Activated naive CD4-positive, alpha-beta T cell treated with anti-CD3 and anti-CD28 coated beads, Interleukin-2, amount 10 ng/mL, durations not matched to agents 7 days and 5 days (primary cell): Measurements from ENCODE around the gene ASB2.

Experiments
- CTCF ChIA-PET: fragments of 350-600 bp; sonication (Branson Sonifier 250); formaldehyde crosslinking; loops from one replicate; lab custom pipeline; 2021; ENCODE audit warnings: antibody characterized with exemption; lab: Charles Lee
- DNase-seq: peaks from one replicate; pipeline ENCODE4 v3.0.0-alpha.2; 2020
- H3K27ac Mint-ChIP-seq: one replicate; pipeline ENCODE4 v1.8.0; 2021; ENCODE audit warnings: mild to moderate bottlenecking, moderate library complexity, mixed read lengths
- H3K27me3 Mint-ChIP-seq: one replicate; pipeline ENCODE4 v1.8.0; 2021; ENCODE audit warnings: mild to moderate bottlenecking, mixed read lengths
- H3K36me3 Mint-ChIP-seq: one replicate; pipeline ENCODE4 v1.8.0; 2021; ENCODE audit warnings: mixed read lengths
- H3K4me1 Mint-ChIP-seq: one replicate; pipeline ENCODE4 v1.8.0; 2021; ENCODE audit warnings: mixed read lengths
- H3K4me3 Mint-ChIP-seq: one replicate; pipeline ENCODE4 v1.8.0; 2021; ENCODE audit warnings: mild to moderate bottlenecking, moderate library complexity, mixed read lengths
- H3K9me3 Mint-ChIP-seq: one replicate; pipeline ENCODE4 v1.8.0; 2021; ENCODE audit warnings: mixed read lengths

The ASB2 gene

DNA sequence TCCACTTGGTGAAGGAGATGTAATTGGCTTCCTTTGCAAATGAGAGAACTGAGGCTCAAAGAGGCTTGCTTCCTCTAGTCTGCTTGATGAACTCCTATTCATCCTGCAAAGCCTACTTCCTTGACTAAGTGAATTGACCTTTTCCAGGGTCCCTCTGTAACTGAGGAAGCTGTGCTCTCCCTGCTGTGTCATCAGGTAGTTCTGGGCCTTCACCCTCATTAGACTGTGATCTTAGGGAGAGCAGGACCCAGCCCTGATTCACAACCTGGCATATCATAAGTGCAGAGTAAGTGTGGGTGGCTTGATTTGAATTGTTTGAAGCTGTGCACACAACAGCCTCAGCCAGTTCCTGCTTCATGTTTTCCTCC lies 16.3 kb downstream of the ASB2 start:
- H3K4me3 Mint-ChIP-seq: peak overlapping the region; percentile 58
- peaks cover 46% of the 10 kb centered on the region for H3K36me3 Mint-ChIP-seq
- peaks cover 4% of the 10 kb centered on the region for H3K27me3 Mint-ChIP-seq
- H3K4me1 Mint-ChIP-seq: peaks cover 97% of the 10 kb centered on the region
- peak overlapping the region; percentile 96 for H3K27ac Mint-ChIP-seq
- peaks cover 4% of the 10 kb centered on the region for H3K9me3 Mint-ChIP-seq
- DNase-seq: peak; percentile 33
- CTCF ChIA-PET: interaction anchor here (1.1 to 10.3 kb wide), 5 partner anchors 13 to 45 kb away, joined by 4 to 181 read pairs (median 9); partner anchors contain the start of gene ASB2

DNA sequence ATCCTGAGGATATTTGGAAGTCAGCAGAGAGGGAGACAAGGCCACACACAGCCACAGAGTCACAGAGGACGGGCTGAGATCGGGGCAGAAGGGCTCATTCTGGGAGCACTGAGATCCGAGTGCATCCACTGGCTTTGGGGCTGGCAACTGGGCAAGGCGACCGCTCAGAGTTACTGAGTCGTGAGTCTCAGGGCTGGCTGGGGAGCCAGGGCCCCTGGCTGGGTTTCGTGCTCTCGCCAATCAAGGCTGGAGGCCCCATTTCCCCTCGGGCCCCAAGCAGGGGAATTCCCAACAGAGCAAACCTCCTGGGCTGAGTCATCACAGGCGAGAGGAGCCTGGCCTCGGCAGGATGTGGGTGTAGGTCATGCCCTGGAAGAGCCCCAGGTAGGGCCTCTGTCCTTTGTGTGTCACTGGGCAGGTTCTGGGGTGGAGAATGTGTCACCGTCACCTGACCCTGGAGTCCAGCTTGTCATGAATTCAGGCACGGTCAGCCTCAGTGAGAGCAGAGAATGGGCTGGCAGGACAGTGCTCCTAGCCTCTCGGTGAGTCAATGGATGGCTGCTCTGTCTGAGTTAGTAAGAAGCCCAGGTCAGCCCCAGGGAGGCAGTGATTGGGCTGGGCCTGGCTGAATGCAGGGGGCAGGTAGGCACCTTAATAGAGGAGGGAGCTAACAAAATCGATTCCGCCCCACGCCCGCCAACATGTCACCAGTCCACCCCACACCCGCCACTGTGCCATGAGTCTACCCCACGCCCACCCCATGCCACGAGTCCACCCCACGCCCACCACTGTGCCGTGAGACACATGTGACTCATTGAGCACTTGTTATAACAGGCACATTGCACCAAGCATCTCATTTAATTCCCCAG lies 16.9 kb downstream of the ASB2 start:
- peaks cover 97% of the 10 kb centered on the region for H3K4me1 Mint-ChIP-seq
- peak overlapping the region; percentile 58 for H3K4me3 Mint-ChIP-seq
- peak overlapping the region; percentile 96 for H3K27ac Mint-ChIP-seq
- H3K9me3 Mint-ChIP-seq: no peaks in the 10 kb centered on the region
- peaks cover 46% of the 10 kb centered on the region for H3K36me3 Mint-ChIP-seq
- peak; percentile 95 for DNase-seq
- CTCF ChIA-PET: interaction anchor here (1.1 to 10.3 kb wide), 5 partner anchors 14 to 45 kb away, joined by 4 to 181 read pairs (median 8); partner anchors contain the start of gene ASB2
- peaks cover 4% of the 10 kb centered on the region for H3K27me3 Mint-ChIP-seq

GRCh38 chr14:93958567-93959238 lies 17.7 kb downstream of the ASB2 start:
- CTCF ChIA-PET: interaction anchor here (1.6 to 10.3 kb wide), 3 partner anchors 14 to 42 kb away, joined by 4 to 181 read pairs (median 9); partner anchors contain the start of gene ASB2
- no peak for DNase-seq
- Mint-ChIP-seq H3K27me3 (peaks cover 4% of the 10 kb centered on the region), H3K4me3 (peak overlapping the region; percentile 58), H3K9me3 (no peaks in the 10 kb centered on the region), H3K4me1 (peaks cover 97% of the 10 kb centered on the region), H3K27ac (peak overlapping the region; percentile 96), H3K36me3 (peaks cover 45% of the 10 kb centered on the region)

DNA sequence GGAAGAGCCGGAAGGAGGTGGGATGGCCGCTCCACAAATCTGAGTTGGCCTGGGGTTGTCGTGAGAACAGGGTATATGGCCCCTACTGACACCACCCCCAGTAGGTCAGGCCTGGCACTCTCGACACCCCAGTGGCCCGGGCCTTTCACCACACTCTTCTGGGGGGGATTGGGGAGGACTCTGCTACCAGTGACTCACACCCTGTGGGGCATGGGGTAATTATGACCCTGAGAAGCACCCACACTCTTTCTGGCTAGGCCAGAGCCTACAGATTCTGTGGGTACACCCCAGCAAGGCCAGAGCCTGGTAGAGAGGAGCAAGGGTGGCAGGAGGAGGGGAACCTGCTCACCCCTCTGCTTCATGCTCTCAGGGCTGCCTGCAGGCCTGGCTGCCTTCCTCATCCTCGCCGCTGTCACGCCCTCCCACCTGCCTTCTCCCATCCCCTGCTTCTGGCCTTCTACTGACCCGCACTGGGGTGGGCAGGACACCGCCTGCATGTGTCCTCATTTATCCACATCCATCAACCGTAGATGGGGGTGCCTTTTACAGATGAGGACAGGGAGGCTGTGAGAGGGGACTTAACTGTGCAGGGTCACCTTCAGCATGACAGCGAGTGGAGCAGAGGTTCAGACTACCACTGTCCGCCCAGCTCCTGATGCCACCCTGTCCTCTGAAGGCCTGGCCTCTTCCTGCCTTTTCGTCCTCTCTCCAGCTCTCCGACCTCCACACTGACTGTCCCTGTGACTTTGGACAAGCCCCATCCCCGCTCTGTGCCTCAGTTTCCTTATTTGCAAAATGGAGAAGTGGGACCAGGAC lies 18.4 kb downstream of the ASB2 start:
- Mint-ChIP-seq H3K36me3 (peaks cover 47% of the 10 kb centered on the region), H3K9me3 (no peaks in the 10 kb centered on the region), H3K4me1 (peaks cover 97% of the 10 kb centered on the region), H3K27me3 (peaks cover 4% of the 10 kb centered on the region), H3K27ac (peak overlapping the region; percentile 96), H3K4me3 (no peak overlapping the region)
- CTCF ChIA-PET: interaction anchor here (1.6 to 10.3 kb wide), 3 partner anchors 15 to 43 kb away, joined by 4 to 181 read pairs (median 9); partner anchors contain the start of gene ASB2
- no peak for DNase-seq

DNA sequence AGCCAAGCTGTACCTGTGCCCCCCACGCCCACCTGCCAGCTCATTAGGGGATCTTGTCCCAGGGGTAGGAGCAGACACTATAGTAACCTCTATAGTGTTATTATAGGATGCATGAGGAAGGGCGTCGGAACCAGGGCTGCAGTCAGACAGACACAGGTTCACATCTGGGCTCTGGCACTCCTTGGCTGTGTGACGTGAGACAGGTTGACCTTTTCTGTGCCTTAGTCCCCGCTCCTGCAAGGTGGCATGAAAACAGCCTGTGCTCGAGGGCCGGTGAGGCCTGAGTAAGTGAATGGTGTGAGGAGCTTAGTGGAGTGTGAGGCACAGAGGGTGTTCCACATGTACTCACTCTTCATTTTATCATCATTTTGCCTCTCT lies 19.0 kb downstream of the ASB2 start:
- CTCF ChIA-PET: interaction anchor here (2.3 to 10.3 kb wide), 3 partner anchors 16 to 44 kb away, joined by 8 to 181 read pairs (median 87); partner anchors contain the start of gene ASB2
- Mint-ChIP-seq H3K36me3 (peaks cover 49% of the 10 kb centered on the region), H3K4me1 (peaks cover 96% of the 10 kb centered on the region), H3K27ac (peak overlapping the region; percentile 91), H3K9me3 (no peaks in the 10 kb centered on the region), H3K27me3 (peaks cover 4% of the 10 kb centered on the region), H3K4me3 (peak overlapping the region; percentile 58)
- DNase-seq: no peak

DNA sequence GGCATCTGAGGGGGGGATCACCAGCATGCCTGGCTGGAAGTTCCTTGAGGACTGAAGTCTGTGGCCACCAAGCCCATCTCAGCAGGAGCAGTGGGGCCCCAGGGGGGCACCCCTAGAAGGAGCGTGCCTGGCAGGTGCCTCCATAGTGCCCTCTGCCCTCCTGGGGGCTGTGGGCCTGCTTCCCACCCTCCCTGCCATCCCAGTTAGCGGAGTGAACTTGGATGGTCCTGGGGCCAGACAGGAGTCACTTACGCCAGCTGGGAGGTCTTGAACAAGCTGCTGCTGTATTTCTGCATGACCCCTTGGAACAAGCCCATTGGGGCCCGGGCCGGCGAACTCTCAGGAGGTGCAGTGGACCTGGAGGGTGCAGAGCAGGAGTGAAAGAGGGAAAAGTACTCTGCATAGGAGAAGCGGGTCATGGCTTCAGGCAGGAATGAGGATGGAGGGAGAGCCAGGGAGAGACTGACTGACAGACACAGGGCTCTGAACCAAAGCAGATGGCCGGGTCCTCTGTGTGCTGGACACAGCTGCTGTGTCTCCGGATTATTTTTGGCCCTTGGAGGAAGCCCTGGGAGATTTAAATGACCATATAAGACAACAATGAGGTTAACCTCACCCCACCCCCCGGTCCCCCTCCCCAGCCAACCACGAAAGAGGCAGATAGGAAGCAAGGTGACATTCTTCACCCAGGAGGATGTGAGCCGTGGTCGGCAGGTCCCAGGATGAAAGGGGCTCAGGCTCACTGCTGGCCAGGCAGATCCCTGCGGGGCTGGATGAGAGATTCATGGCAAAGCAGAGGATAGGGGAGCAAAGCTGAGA lies 19.6 kb downstream of the ASB2 start:
- peak; percentile 46 for DNase-seq
- peaks cover 97% of the 10 kb centered on the region for H3K4me1 Mint-ChIP-seq

GRCh38 chr14:93955850-93956481 lies 20.4 kb downstream of the ASB2 start:
- Mint-ChIP-seq H3K36me3 (peaks cover 48% of the 10 kb centered on the region), H3K9me3 (no peaks in the 10 kb centered on the region), H3K27ac (peak overlapping the region; percentile 94), H3K4me3 (peak overlapping the region; percentile 63), H3K27me3 (peaks cover 4% of the 10 kb centered on the region), H3K4me1 (peaks cover 89% of the 10 kb centered on the region)
- CTCF ChIA-PET: interaction anchor here (2.3 to 10.3 kb wide), 3 partner anchors 16 to 46 kb away, joined by 8 to 181 read pairs (median 87); partner anchors contain the start of gene ASB2
- no peak for DNase-seq

More for the DNA sequence above, 19.6 kb downstream of the ASB2 start:
- Mint-ChIP-seq H3K27me3 (peaks cover 4% of the 10 kb centered on the region), H3K27ac (peak overlapping the region; percentile 94), H3K9me3 (no peaks in the 10 kb centered on the region), H3K36me3 (peaks cover 52% of the 10 kb centered on the region), H3K4me3 (peak overlapping the region; percentile 58)
- CTCF ChIA-PET: interaction anchor here (2.3 to 10.3 kb wide), 3 partner anchors 16 to 45 kb away, joined by 8 to 181 read pairs (median 87); partner anchors contain the start of gene ASB2

DNA sequence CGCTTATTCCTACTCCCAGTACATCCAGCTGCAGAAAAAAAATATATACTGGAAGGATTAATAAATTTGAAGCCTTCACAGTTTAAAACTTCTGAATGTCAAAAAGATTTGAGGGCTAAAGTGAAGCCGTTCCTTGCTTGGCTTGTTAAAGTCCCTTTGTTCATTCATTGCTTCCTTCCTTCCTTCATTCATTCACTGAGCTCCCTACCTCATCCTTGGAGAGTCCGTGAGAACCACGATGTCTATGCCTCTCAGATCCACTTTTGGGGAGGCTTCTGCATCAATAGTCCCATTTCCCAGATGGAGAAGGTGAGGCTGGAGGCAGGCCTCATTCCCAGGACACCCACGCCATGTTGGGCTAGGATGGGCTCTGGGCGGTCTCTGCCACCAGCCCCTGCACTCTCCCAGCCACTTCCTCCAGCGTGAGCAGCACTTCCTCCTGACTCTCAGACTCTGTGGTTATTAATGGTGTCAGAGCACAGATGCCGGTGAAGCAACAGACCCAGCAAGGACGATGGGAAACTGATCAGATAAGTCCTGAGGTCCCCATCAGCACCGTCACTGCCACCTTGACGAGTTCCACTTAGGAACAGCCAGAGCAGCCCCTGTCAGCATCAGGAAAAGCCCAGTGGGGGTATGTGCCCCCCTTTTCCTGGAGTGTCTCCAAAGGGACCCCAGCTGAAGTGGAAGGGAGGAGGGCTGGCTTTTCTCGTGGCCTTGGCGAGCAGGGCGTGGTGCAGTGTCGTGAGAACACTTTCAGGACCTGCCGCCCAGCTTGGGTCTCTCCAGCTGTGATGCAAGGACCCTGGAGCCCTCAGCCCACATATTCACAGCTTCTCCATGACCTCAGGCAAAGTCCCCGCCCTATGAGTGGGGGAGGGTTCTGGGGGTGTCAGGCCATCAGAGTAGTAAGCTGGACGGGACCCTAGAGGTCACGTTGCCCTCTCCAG lies 21.2 kb downstream of the ASB2 start:
- peaks cover 4% of the 10 kb centered on the region for H3K27me3 Mint-ChIP-seq
- CTCF ChIA-PET: interaction anchor here (2.3 to 10.3 kb wide), 3 partner anchors 15 to 46 kb away, joined by 8 to 181 read pairs (median 87); partner anchors contain the start of gene ASB2
- H3K27ac Mint-ChIP-seq: peak overlapping the region; percentile 94
- peaks cover 54% of the 10 kb centered on the region for H3K36me3 Mint-ChIP-seq
- peak; percentile 64 for DNase-seq
- H3K4me1 Mint-ChIP-seq: peaks cover 89% of the 10 kb centered on the region
- no peaks in the 10 kb centered on the region for H3K9me3 Mint-ChIP-seq
- peak overlapping the region; percentile 63 for H3K4me3 Mint-ChIP-seq

GRCh38 chr14:93954516-93954830 lies 21.9 kb downstream of the ASB2 start:
- CTCF ChIA-PET: interaction anchor here (9.4 to 10.3 kb wide), 2 partner anchors 14 to 19 kb away, joined by 87 to 181 read pairs; partner anchors contain the start of gene ASB2
- Mint-ChIP-seq H3K9me3 (no peaks in the 10 kb centered on the region), H3K27ac (peak overlapping the region; percentile 94), H3K4me3 (peak overlapping the region; percentile 63), H3K36me3 (peaks cover 57% of the 10 kb centered on the region), H3K27me3 (peaks cover 4% of the 10 kb centered on the region), H3K4me1 (peaks cover 84% of the 10 kb centered on the region)
- DNase-seq: no peak

DNA sequence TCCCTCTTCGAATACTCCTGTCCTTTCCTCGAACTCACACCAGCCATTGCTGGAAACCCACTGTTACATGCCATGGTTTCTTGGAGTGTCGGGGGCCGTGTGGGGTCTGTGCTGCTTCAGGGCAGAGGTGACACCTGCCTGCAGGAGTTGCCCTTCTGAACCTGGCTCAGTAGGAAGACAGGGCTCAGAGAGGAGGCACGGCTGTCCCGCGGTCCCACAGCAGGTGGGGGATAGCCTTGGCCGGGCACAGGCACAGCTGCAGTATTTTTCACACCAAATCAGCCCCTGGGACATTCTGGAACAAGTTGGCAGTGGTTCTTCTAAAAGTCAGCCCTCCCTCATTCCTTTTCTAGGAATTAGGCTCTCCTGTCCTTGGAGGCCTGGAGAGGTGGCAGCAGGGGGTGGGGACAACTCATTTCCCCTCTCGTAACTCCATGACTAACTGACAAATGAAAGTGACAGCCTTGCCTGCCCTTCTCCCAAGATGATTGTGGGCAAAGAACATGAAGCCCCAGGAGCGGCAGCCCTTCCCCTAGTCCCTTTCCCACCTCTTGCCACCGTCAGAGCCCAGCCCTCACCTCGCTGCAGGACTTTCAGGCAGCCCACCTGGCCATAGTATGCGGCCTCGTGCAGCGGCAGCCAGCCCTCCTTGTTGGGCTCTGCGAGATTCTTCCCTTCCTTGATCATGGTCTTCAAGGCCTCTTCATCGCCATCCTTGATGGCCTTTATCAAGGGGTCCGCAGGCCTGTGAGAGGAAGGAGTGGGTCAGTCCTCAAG lies 22.4 kb downstream of the ASB2 start:
- CTCF ChIA-PET: interaction anchor here (0.7 to 10.3 kb wide), 6 partner anchors 9 to 82 kb away, joined by 3 to 181 read pairs (median 8); partner anchors contain the start of gene ASB2
- H3K27ac Mint-ChIP-seq: peak overlapping the region; percentile 58

DNA sequence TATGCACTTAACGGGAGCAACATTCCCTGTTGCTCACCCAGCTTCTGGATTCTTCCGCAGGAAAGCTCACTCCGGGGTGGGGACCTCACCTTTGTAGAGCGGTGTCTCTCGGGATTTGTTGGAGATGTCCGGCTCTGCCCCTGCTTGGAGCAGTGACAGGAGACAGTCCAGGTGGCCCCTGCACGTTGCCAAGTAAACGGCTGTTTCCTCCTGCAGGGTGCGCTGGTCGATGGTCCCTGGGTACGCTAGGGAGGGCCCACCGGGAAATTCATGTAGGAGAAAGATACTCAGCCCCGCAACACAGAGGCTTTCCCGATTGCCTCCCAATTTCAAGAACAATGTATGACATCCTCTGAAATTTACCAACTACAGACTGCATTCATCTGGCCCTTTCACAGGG lies 23.1 kb downstream of the ASB2 start:
- Mint-ChIP-seq H3K36me3 (peaks cover 60% of the 10 kb centered on the region), H3K4me1 (peaks cover 72% of the 10 kb centered on the region), H3K27me3 (peaks cover 4% of the 10 kb centered on the region), H3K9me3 (no peaks in the 10 kb centered on the region), H3K4me3 (no peak overlapping the region), H3K27ac (no peak overlapping the region)
- no peak for DNase-seq
- CTCF ChIA-PET: interaction anchor here (0.7 to 10.3 kb wide), 8 partner anchors 10 to 83 kb away, joined by 3 to 181 read pairs (median 6); partner anchors contain the start of gene ASB2

More for the DNA sequence above, 22.4 kb downstream of the ASB2 start:
- Mint-ChIP-seq H3K4me1 (peaks cover 78% of the 10 kb centered on the region), H3K4me3 (peak overlapping the region; percentile 63), H3K9me3 (no peaks in the 10 kb centered on the region), H3K27me3 (peaks cover 4% of the 10 kb centered on the region), H3K36me3 (peaks cover 58% of the 10 kb centered on the region)
- DNase-seq: no peak
